ENCODE data around the gene CALML5.

DNA sequence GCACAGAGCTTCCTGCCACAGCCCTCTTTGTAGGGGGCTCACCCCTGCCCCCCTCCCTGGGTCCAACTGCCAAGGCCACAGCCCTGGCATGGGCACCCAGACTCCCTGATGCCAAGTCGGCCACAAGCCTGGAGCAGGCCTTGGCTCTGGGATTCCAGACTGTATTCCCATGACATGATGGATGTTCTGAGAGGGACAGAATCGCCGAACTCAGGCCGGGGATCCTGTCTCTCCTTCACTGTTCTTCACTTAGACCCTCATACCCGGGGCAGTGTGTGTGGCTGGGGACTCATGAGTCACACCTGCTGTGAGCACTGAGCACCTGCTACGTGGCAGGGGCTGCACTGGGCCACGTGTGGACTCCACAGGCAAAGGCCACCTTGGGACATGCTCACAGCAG is 7.9 kb downstream of the CALML5 start:
- TF ChIP-seq CTCF (IDR thresholded peaks at IDR 0.05; ENCODE audit: insufficient read depth, low read length, poor library complexity, severe bottlenecking), result no peak
- TF ChIP-seq EZH2phosphoT487 (conservative IDR thresholded peaks at IDR 0.05; ENCODE audit: low read length), result no peak
